CD4-positive, alpha-beta memory T cell (primary cell): ENCODE results near the gene PTPRD. TPM values are rescaled to one million over a fixed set of nuclear protein-coding genes. Genes with fewer than 3 reads are reported as not detected.

Source experiments
- CTCF ChIA-PET: fragments of 350-600 bp; sonication (Branson Sonifier 250); formaldehyde crosslinking; loops from one replicate; lab custom pipeline; 2021; ENCODE audit warnings: inconsistent platforms; ENCODE audit not compliant: partially characterized antibody; lab: Charles Lee
- POLR2A ChIA-PET: fragments of 350-600 bp; sonication (Branson Sonifier 250); formaldehyde crosslinking; loops from one replicate; lab custom pipeline; 2021; ENCODE audit not compliant: partially characterized antibody; lab: Charles Lee
- DNase-seq, 5 donors: peaks; one replicate each; pipeline versions ENCODE4 v3.0.0 to v3.0.0-alpha.2; 2020 to 2022; ENCODE audit warnings: mixed read lengths in 1 of 5
- H3K27ac ChIP-seq: one replicate; pipeline ENCODE4 v1.7.0; 2013; ENCODE audit warnings: low read depth, low read length
- H3K27me3 ChIP-seq: 2 replicates; pipeline ENCODE4 v1.7.0; 2013; ENCODE audit warnings: mild to moderate bottlenecking, low read length, moderate library complexity; ENCODE audit not compliant: insufficient read depth
- H3K36me3 ChIP-seq: 2 replicates; pipeline ENCODE4 v1.7.0; 2013; ENCODE audit warnings: mild to moderate bottlenecking, low read length, moderate library complexity; ENCODE audit not compliant: insufficient read depth
- H3K4me1 ChIP-seq: 2 replicates; pipeline ENCODE4 v1.7.0; 2013; ENCODE audit warnings: mild to moderate bottlenecking, low read length, moderate library complexity; ENCODE audit not compliant: insufficient read depth
- H3K4me3 ChIP-seq, 2 donors: one replicate each; pipeline ENCODE4 v1.7.0; 2013; ENCODE audit warnings: low read length in 2 of 2, mild to moderate bottlenecking in 1 of 2
- H3K9me3 ChIP-seq, 2 donors: one replicate each; pipeline ENCODE4 v1.7.0; 2013; ENCODE audit warnings: low read length in 2 of 2, control low read depth in 1 of 2; ENCODE audit not compliant: control insufficient read depth in 1 of 2
- H3K27ac Mint-ChIP-seq, 7 donors: one replicate each; pipeline ENCODE4 v1.8.0; 2020 to 2021; ENCODE audit warnings: mixed read lengths in 7 of 7, mild to moderate bottlenecking in 6 of 7, inconsistent platforms in 3 of 7, moderate library complexity in 3 of 7
- H3K27me3 Mint-ChIP-seq, 2 donors: one replicate each; pipeline ENCODE4 v1.8.0; 2020 to 2021; ENCODE audit warnings: mixed read lengths in 2 of 2
- H3K36me3 Mint-ChIP-seq, 2 donors: one replicate each; pipeline ENCODE4 v1.8.0; 2020 to 2021; ENCODE audit warnings: mixed read lengths in 2 of 2, inconsistent platforms in 1 of 2, mild to moderate bottlenecking in 1 of 2
- H3K4me1 Mint-ChIP-seq, 4 donors: one replicate each; pipeline ENCODE4 v1.8.0; 2020 to 2021; ENCODE audit warnings: mixed read lengths in 4 of 4, mild to moderate bottlenecking in 1 of 4
- H3K4me3 Mint-ChIP-seq, 8 donors: one replicate each; pipeline ENCODE4 v1.8.0; 2020 to 2021; ENCODE audit warnings: mixed read lengths in 8 of 8, mild to moderate bottlenecking in 7 of 8, moderate library complexity in 6 of 8, inconsistent platforms in 3 of 8
- H3K9me3 Mint-ChIP-seq, 8 donors: one replicate each; pipeline ENCODE4 v1.8.0; 2020 to 2021; ENCODE audit warnings: mixed read lengths in 8 of 8, mild to moderate bottlenecking in 5 of 8, inconsistent platforms in 3 of 8, moderate library complexity in 1 of 8
- intact Hi-C: fragments of 100-400 bp; cut with micrococcal nuclease; formaldehyde crosslinking; loops from one replicate; pipeline ENCODE4 v1.15.1; 2023
- polyA plus RNA-seq, 2 donors: library from polyadenylated mRNA; unstranded; fragments of 300-500 nt; fragmentation: Illumina TruSeq; gene quantifications; one replicate each; pipeline ENCODE4 v1.2.3, GENCODE V29; 2021
- total RNA-seq, 2 experiments: library from RNA; stranded (reverse); gene quantifications; one replicate each; pipeline ENCODE4 v1.2.3, GENCODE V29; 2021

The PTPRD gene
- total and polyA plus RNA-seq, 4 experiments from 2014 or later: not detected

- Histone ChIP-seq H3K4me1 (no peaks in the 10 kb centered on the region), H3K27ac (no peak overlapping the region), H3K9me3 (no peaks in the 10 kb centered on the region), H3K27me3 (no peaks in the 10 kb centered on the region), H3K4me3 (no peak overlapping the region), H3K36me3 (no peaks in the 10 kb centered on the region)
- H3K4me1 Mint-ChIP-seq: no peaks in the 10 kb centered on the region
- no peaks in the 10 kb centered on the region for H3K27me3 Mint-ChIP-seq
- intact Hi-C loops: no loop called here
- DNase-seq: no peak
- H3K4me3 Mint-ChIP-seq: no peak overlapping the region
- no peak overlapping the region for H3K27ac Mint-ChIP-seq
- CTCF ChIA-PET: no interaction called here
- no peaks in the 10 kb centered on the region for H3K36me3 Mint-ChIP-seq
- POLR2A ChIA-PET: no interaction called here
- H3K9me3 Mint-ChIP-seq: peaks cover 0 to 6% (median 1%) of the 10 kb centered on the region in 8 donors
These were observed 1442.2 kb downstream of the PTPRD start for GRCh38 chr9:9170439-9171134.

DNA sequence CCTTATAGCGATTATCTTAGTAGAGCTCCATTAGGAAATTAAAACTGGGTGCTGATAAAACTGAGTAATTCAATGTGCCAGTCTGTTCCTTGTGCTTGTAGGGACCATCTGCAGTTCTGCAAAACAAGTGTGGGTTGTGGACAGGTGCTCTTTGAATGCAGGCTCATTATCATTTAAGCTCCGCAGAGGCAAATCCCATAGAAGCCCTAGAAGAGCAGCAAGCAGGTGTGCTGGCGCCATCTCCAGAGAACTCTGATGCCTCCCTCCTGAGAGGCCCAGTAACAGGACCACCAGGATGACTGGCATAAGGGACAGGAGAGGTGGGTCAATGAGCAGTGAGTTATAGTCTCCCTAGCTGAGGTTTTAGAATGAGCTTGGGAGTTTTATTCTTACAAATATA is 1470.8 kb downstream of the PTPRD start:
- intact Hi-C loops: no loop called here
- no peaks in the 10 kb centered on the region for H3K27me3 Mint-ChIP-seq
- no peak overlapping the region for H3K4me3 Mint-ChIP-seq

GRCh38 chr9:9133526-9133925 is 1479.3 kb downstream of the PTPRD start:
- intact Hi-C loops: no loop called here
- no peak overlapping the region for H3K4me3 Mint-ChIP-seq
- no peaks in the 10 kb centered on the region for H3K4me1 ChIP-seq
- no peak overlapping the region for H3K4me3 ChIP-seq
- H3K4me1 Mint-ChIP-seq: no peaks in the 10 kb centered on the region
- no peaks in the 10 kb centered on the region for H3K36me3 Mint-ChIP-seq
- H3K9me3 ChIP-seq: no peaks in the 10 kb centered on the region
- ChIA-PET POLR2A (no interaction called here), CTCF (interaction anchor here (0.9 kb wide), 1 partner anchor 1761 kb away, joined by 4 read pairs; no protein-coding TSS in a partner anchor)
- no peaks in the 10 kb centered on the region for H3K27me3 ChIP-seq
- H3K27ac ChIP-seq: no peak overlapping the region
- H3K27ac Mint-ChIP-seq: no peak overlapping the region
- H3K9me3 Mint-ChIP-seq: no peaks in the 10 kb centered on the region
- H3K27me3 Mint-ChIP-seq: no peaks in the 10 kb centered on the region
- DNase-seq: no peak
- H3K36me3 ChIP-seq: no peaks in the 10 kb centered on the region

More for the DNA sequence above, 1470.8 kb downstream of the PTPRD start:
- H3K9me3 ChIP-seq: no peaks in the 10 kb centered on the region
- Mint-ChIP-seq H3K4me1 (no peaks in the 10 kb centered on the region), H3K36me3 (no peaks in the 10 kb centered on the region), H3K9me3 (no peaks in the 10 kb centered on the region), H3K27ac (no peak overlapping the region)
- no peak overlapping the region for H3K4me3 ChIP-seq
- H3K36me3 ChIP-seq: no peaks in the 10 kb centered on the region
- DNase-seq: no peak
- H3K27ac ChIP-seq: no peak overlapping the region
- POLR2A ChIA-PET: no interaction called here
- CTCF ChIA-PET: no interaction called here
- H3K4me1 ChIP-seq: no peaks in the 10 kb centered on the region
- no peaks in the 10 kb centered on the region for H3K27me3 ChIP-seq

DNA sequence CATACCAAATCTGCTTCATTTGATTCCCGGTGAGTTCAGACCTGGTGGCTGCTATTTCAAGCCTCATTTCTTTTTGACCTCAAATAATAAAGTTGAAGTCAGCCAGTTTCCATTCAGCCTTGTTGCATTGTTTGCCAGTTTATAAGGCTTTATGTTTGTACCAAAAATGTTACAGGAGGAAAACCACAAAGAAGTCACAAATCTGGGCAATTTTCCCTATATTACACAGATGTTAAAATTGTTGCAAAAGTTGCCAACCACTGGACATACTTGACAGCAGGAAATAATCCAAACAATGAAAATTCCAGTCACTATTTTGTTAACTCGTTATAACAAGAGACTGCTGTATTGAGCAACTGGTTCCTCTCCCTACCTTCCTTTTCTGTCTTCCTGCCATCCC is 1488.2 kb downstream of the PTPRD start:
- ChIA-PET POLR2A (no interaction called here), CTCF (no interaction called here)
- Histone ChIP-seq H3K27ac (no peak overlapping the region), H3K4me1 (no peaks in the 10 kb centered on the region), H3K36me3 (no peaks in the 10 kb centered on the region), H3K9me3 (no peaks in the 10 kb centered on the region), H3K4me3 (no peak overlapping the region), H3K27me3 (no peaks in the 10 kb centered on the region)
- H3K36me3 Mint-ChIP-seq: no peaks in the 10 kb centered on the region
- intact Hi-C loops: no loop called here
- H3K27ac Mint-ChIP-seq: no peak overlapping the region
- H3K4me1 Mint-ChIP-seq: no peaks in the 10 kb centered on the region
- no peak overlapping the region for H3K4me3 Mint-ChIP-seq
- no peaks in the 10 kb centered on the region for H3K27me3 Mint-ChIP-seq
- H3K9me3 Mint-ChIP-seq: peaks cover 0 to 8% (median 0%) of the 10 kb centered on the region in 8 donors
- no peak for DNase-seq

DNA sequence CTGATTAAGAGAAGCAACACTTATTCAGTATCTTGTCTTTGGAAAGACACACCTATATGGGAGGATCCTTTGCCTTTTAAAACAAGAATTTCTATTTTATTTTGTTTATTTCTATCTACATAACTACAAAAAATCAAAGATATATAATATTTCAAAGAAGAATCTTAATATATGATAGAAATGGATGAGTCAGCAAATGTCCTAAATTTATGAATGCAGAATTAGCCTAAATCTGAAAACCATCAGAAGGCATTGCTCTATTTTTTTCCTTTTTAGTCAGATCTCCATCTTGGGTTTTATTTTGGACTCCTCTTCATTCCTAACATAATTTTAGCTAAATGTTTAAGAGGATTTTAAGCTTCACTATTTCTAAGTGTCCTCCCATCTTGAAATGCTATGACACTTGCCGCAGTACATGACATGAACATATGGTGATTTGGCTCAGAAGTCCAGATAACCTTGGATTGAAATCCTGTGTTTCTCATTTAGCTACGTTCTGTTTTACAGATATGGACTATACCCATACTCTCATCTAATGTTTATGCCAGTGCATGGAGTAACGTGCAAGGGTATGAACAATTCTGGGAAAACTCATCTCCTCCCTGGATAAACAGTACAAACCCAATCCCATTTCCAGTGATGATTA is 1490.4 kb downstream of the PTPRD start:
- no peaks in the 10 kb centered on the region for H3K4me1 ChIP-seq
- intact Hi-C loops: no loop called here
- no peaks in the 10 kb centered on the region for H3K9me3 ChIP-seq
- ChIA-PET POLR2A (no interaction called here), CTCF (interaction anchor here (1.0 kb wide), 1 partner anchor 11 kb away, joined by 3 read pairs; no protein-coding TSS in a partner anchor)
- H3K4me3 ChIP-seq: no peak overlapping the region
- H3K27ac ChIP-seq: no peak overlapping the region
- Mint-ChIP-seq H3K4me3 (no peak overlapping the region), H3K9me3 (peaks cover 0 to 8% (median 0%) of the 10 kb centered on the region in 8 donors), H3K27me3 (no peaks in the 10 kb centered on the region), H3K4me1 (no peaks in the 10 kb centered on the region), H3K27ac (no peak overlapping the region), H3K36me3 (no peaks in the 10 kb centered on the region)
- H3K36me3 ChIP-seq: no peaks in the 10 kb centered on the region
- no peak for DNase-seq
- no peaks in the 10 kb centered on the region for H3K27me3 ChIP-seq

GRCh38 chr9:9117866-9118265 is 1494.9 kb downstream of the PTPRD start:
- no peaks in the 10 kb centered on the region for H3K9me3 ChIP-seq
- DNase-seq: no peak
- no peaks in the 10 kb centered on the region for H3K4me1 ChIP-seq
- no peaks in the 10 kb centered on the region for H3K36me3 ChIP-seq
- CTCF ChIA-PET: no interaction called here
- peaks cover 0 to 4% (median 0%) of the 10 kb centered on the region in 8 donors for H3K9me3 Mint-ChIP-seq
- no peak overlapping the region for H3K27ac ChIP-seq
- no peak overlapping the region for H3K4me3 Mint-ChIP-seq
- no peaks in the 10 kb centered on the region for H3K4me1 Mint-ChIP-seq
- H3K27me3 Mint-ChIP-seq: no peaks in the 10 kb centered on the region
- H3K4me3 ChIP-seq: no peak overlapping the region
- no peaks in the 10 kb centered on the region for H3K36me3 Mint-ChIP-seq
- H3K27ac Mint-ChIP-seq: no peak overlapping the region
- POLR2A ChIA-PET: no interaction called here
- H3K27me3 ChIP-seq: no peaks in the 10 kb centered on the region
- intact Hi-C loops: no loop called here

GRCh38 chr9:9112001-9112720 is 1500.6 kb downstream of the PTPRD start:
- H3K4me1 ChIP-seq: no peaks in the 10 kb centered on the region
- no peaks in the 10 kb centered on the region for H3K36me3 ChIP-seq
- H3K4me3 ChIP-seq: no peak overlapping the region
- Mint-ChIP-seq H3K27me3 (no peaks in the 10 kb centered on the region), H3K36me3 (no peaks in the 10 kb centered on the region), H3K4me1 (no peaks in the 10 kb centered on the region), H3K9me3 (peaks cover 0 to 4% (median 2%) of the 10 kb centered on the region in 8 donors), H3K4me3 (no peak overlapping the region), H3K27ac (no peak overlapping the region)
- ChIA-PET CTCF (interaction anchor here (0.6 kb wide), 1 partner anchor 1312 kb away, joined by 3 read pairs; no protein-coding TSS in a partner anchor), POLR2A (no interaction called here)
- no peak for DNase-seq
- no peaks in the 10 kb centered on the region for H3K9me3 ChIP-seq
- no peak overlapping the region for H3K27ac ChIP-seq
- intact Hi-C loops: no loop called here
- H3K27me3 ChIP-seq: no peaks in the 10 kb centered on the region
